ENCODE data around the gene CCDC66. TPM values are rescaled to one million over a fixed set of nuclear protein-coding genes. Genes with fewer than 3 reads are reported as not detected.

Gene CCDC66
- 4.0 and 6.3 TPM in 2 replicates for total RNA-seq

DNA sequence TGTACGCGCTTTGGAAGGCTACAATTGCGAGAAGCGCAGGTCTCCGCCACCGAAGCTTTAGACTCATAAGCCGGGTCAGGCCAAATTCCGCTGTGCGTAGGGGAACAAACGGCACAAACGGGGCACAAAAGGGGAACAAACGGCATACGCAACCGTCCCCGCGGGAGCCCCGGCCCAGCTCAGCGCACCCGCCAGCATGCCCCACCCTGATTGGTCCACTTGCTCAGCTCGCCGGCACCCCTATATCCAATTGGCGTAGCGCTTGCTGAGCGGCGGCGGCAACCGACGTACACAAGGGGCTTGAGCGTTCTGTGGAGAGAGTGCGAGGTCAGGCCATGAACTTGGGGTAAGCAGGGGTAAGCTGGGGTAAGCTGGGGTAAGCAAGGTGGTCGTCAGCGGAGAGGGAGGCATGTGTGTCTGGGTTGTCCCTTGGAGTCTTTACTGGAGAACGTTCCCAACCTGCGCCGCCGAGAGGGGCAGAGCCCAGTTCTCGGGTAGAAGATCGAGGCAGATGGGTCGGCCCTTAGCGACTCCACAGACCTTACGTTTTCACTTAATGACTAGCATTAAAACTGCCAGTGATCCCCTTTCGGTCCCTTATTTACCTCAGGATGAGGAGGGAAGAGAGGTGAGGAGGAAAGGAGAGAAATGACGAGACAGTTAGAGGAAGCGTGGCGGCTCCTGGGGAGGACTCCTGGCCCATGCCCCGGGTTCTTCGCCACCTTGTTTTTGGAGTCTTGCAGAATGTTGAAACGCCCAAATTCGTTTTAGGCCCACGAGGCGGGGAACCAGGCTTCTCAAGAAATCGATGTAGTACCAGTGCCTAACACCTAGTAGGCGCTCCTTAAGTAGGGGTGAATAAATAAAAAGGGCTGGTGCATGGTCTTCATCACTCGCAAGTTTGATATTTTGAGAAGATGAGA is at the start of gene CCDC66:
Gene CCDC66 (plus strand): TSS at position 268 of the 923 bp plus-strand sequence. CDS start 68 bp downstream, at position 336.

Other genes with a start within 250 kb of the CCDC66 start
- under 0.01 and 0.56 TPM in 2 replicates for gene ERC2, start 88.7 kb upstream of the CCDC66 start, total RNA-seq
- 30.2 and 33.9 TPM in 2 replicates for gene TASOR, start 126.1 kb downstream of the CCDC66 start, total RNA-seq
- gene ARHGEF3, start 244.8 kb downstream of the CCDC66 start, total RNA-seq = 7.5 and 10.4 TPM in 2 replicates